ES-I3 (cell line): ENCODE data around the gene CLIP2.
"Not testable (repeated sequence)": the region's sequence is repeated elsewhere in the genome, so short reads cannot be mapped to it uniquely, and the experiment has no call there.

Source experiments
- H3K36me3 ChIP-seq: 2 replicates; pipeline ENCODE4 v1.6.1; 2013; ENCODE audit warnings: mild to moderate bottlenecking, low read length, control low read depth, moderate library complexity; ENCODE audit not compliant: insufficient read depth
- H3K4me1 ChIP-seq: 2 replicates; pipeline ENCODE4 v1.6.1; 2013; ENCODE audit warnings: mild to moderate bottlenecking, control low read depth, low read length; ENCODE audit not compliant: insufficient read depth
- H3K9ac ChIP-seq: 2 replicates; pipeline ENCODE4 v1.6.1; 2013; ENCODE audit warnings: low read depth, mild to moderate bottlenecking, low read length, moderate library complexity
- H3K9me3 ChIP-seq: 2 replicates; pipeline ENCODE4 v1.6.1; 2013; ENCODE audit warnings: mild to moderate bottlenecking, low read length, moderate library complexity; ENCODE audit not compliant: control insufficient read depth, insufficient read depth

CLIP2 gene

GRCh38 chr7:74398426-74398825 is 109.2 kb downstream of the CLIP2 start:
- no peaks in the 10 kb centered on the region for H3K9me3 ChIP-seq
- peaks cover 10% of the 10 kb centered on the region for H3K36me3 ChIP-seq
- H3K4me1 ChIP-seq = peaks cover 7% of the 10 kb centered on the region
- H3K9ac ChIP-seq = no peak overlapping the region

- H3K36me3 ChIP-seq = peaks cover 10% of the 10 kb centered on the region
- H3K9me3 ChIP-seq = no peaks in the 10 kb centered on the region
- no peak overlapping the region for H3K9ac ChIP-seq
Observed at GRCh38 chr7:74399006-74399405, 109.8 kb downstream of the CLIP2 start.

GRCh38 chr7:74400420-74401136 is 111.4 kb downstream of the CLIP2 start:
- peaks cover 9% of the 10 kb centered on the region for H3K36me3 ChIP-seq
- no peaks in the 10 kb centered on the region for H3K9me3 ChIP-seq
- no peaks in the 10 kb centered on the region; the same call in 1 of the 2 replicates for H3K4me1 ChIP-seq
- no peak overlapping the region for H3K9ac ChIP-seq

More at GRCh38 chr7:74399006-74399405, 109.8 kb downstream of the CLIP2 start:
- peaks cover 3% of the 10 kb centered on the region for H3K4me1 ChIP-seq

GRCh38 chr7:74401137-74401859 is 112.1 kb downstream of the CLIP2 start:
- Histone ChIP-seq H3K4me1 (no peaks in the 10 kb centered on the region; the same call in 1 of the 2 replicates), H3K9me3 (no peaks in the 10 kb centered on the region), H3K9ac (no peak overlapping the region), H3K36me3 (peaks cover 4% of the 10 kb centered on the region; the same call in 1 of the 2 replicates)

GRCh38 chr7:74402668-74403067 is 113.5 kb downstream of the CLIP2 start:
- H3K9ac ChIP-seq, H3K36me3 ChIP-seq, H3K9me3 ChIP-seq, H3K4me1 ChIP-seq: not testable (repeated sequence)

- H3K9me3 ChIP-seq = no peaks in the 10 kb centered on the region
- H3K36me3 ChIP-seq = no peaks in the 10 kb centered on the region; the same call in 1 of the 2 replicates
- no peak overlapping the region for H3K9ac ChIP-seq
- H3K4me1 ChIP-seq = no peaks in the 10 kb centered on the region; the same call in 1 of the 2 replicates
Observed at GRCh38 chr7:74403521-74404387, 114.5 kb downstream of the CLIP2 start.

- Histone ChIP-seq H3K36me3 (no peaks in the 10 kb centered on the region; the same call in 1 of the 2 replicates), H3K9me3 (no peaks in the 10 kb centered on the region), H3K4me1 (no peaks in the 10 kb centered on the region; the same call in 1 of the 2 replicates), H3K9ac (no peak overlapping the region)
Observed at GRCh38 chr7:74404388-74404700, 115.1 kb downstream of the CLIP2 start.

GRCh38 chr7:74404741-74405140 is 115.5 kb downstream of the CLIP2 start:
- Histone ChIP-seq H3K4me1 (no peaks in the 10 kb centered on the region; the same call in 1 of the 2 replicates), H3K9ac (no peak overlapping the region), H3K9me3 (no peaks in the 10 kb centered on the region), H3K36me3 (no peaks in the 10 kb centered on the region; the same call in 1 of the 2 replicates)

- H3K9ac ChIP-seq = no peak overlapping the region
- no peaks in the 10 kb centered on the region; the same call in 1 of the 2 replicates for H3K36me3 ChIP-seq
- no peaks in the 10 kb centered on the region; the same call in 1 of the 2 replicates for H3K4me1 ChIP-seq
- no peaks in the 10 kb centered on the region for H3K9me3 ChIP-seq
Observed at GRCh38 chr7:74405191-74405898, 116.1 kb downstream of the CLIP2 start.

- no peaks in the 10 kb centered on the region; the same call in 1 of the 2 replicates for H3K4me1 ChIP-seq
- H3K36me3 ChIP-seq = no peaks in the 10 kb centered on the region; the same call in 1 of the 2 replicates
- no peaks in the 10 kb centered on the region for H3K9me3 ChIP-seq
- no peak overlapping the region for H3K9ac ChIP-seq
Observed at GRCh38 chr7:74405899-74406512, 116.8 kb downstream of the CLIP2 start.

GRCh38 chr7:74407958-74408357 is 118.8 kb downstream of the CLIP2 start:
- Histone ChIP-seq H3K9me3 (no peaks in the 10 kb centered on the region), H3K4me1 (no peaks in the 10 kb centered on the region; the same call in 1 of the 2 replicates), H3K9ac (no peak overlapping the region), H3K36me3 (no peaks in the 10 kb centered on the region)

GRCh38 chr7:74409571-74409970 is 120.4 kb downstream of the CLIP2 start:
- no peak overlapping the region for H3K9ac ChIP-seq
- no peaks in the 10 kb centered on the region for H3K36me3 ChIP-seq
- no peaks in the 10 kb centered on the region for H3K9me3 ChIP-seq
- no peaks in the 10 kb centered on the region; the same call in 1 of the 2 replicates for H3K4me1 ChIP-seq

GRCh38 chr7:74410772-74411171 is 121.6 kb downstream of the CLIP2 start:
- Histone ChIP-seq H3K36me3 (no peaks in the 10 kb centered on the region), H3K4me1 (no peaks in the 10 kb centered on the region), H3K9ac (no peak overlapping the region), H3K9me3 (no peaks in the 10 kb centered on the region)
